ENCODE results near the gene CORT. TPM values are rescaled to one million over a fixed set of nuclear protein-coding genes. Genes with fewer than 3 reads are reported as not detected.

The CORT gene
- total RNA-seq, 1 donor from 2014 or later, result not detected

DNA sequence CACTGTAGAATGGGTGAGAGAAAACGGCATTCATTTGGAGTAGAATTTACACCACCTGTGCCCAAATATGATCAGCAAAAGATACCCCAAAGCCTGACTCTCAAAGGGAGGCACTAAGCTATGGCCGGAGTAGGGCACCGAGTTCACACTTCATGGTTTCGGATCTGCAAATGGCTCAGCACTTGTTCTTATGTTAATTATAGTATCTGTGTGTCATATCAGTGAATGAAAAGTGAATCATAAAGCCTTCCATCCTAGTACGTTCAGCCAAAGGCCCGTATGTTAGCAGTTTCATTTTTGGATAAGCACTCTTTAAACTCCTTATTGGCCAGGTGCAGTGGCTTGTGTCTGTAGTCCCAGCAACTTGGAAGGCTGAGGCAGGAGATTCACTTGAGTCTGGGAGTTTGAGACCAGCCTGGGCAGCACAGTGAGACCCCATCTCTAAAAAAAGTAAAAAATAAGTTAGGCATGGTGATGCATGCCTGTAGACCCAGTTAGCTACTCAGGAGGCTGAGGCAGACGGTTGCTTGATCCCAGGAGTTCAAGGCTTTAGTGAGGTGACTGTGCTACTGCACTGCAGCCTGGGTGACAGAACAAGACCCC lies 4.9 kb upstream of the CORT start:
- Mint-ChIP-seq H3K27me3 (no peaks in the 10 kb centered on the region), H3K9me3 (no peaks in the 10 kb centered on the region), H3K4me3 (no peak overlapping the region), H3K27ac (no peak overlapping the region), H3K4me1 (ENCODE audit: unreplicated experiment) (peaks cover 13% of the 10 kb centered on the region), H3K36me3 (peaks cover 3% of the 10 kb centered on the region)
- no peak for DNase-seq (ENCODE audit: extremely low spot score, unreplicated experiment)
- TF ChIP-seq, protein P1, sequence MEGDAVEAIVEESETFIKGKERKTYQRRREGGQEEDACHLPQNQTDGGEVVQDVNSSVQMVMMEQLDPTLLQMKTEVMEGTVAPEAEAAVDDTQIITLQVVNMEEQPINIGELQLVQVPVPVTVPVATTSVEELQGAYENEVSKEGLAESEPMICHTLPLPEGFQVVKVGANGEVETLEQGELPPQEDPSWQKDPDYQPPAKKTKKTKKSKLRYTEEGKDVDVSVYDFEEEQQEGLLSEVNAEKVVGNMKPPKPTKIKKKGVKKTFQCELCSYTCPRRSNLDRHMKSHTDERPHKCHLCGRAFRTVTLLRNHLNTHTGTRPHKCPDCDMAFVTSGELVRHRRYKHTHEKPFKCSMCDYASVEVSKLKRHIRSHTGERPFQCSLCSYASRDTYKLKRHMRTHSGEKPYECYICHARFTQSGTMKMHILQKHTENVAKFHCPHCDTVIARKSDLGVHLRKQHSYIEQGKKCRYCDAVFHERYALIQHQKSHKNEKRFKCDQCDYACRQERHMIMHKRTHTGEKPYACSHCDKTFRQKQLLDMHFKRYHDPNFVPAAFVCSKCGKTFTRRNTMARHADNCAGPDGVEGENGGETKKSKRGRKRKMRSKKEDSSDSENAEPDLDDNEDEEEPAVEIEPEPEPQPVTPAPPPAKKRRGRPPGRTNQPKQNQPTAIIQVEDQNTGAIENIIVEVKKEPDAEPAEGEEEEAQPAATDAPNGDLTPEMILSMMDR (conservative IDR thresholded peaks at IDR 0.05), result no peak

DNA sequence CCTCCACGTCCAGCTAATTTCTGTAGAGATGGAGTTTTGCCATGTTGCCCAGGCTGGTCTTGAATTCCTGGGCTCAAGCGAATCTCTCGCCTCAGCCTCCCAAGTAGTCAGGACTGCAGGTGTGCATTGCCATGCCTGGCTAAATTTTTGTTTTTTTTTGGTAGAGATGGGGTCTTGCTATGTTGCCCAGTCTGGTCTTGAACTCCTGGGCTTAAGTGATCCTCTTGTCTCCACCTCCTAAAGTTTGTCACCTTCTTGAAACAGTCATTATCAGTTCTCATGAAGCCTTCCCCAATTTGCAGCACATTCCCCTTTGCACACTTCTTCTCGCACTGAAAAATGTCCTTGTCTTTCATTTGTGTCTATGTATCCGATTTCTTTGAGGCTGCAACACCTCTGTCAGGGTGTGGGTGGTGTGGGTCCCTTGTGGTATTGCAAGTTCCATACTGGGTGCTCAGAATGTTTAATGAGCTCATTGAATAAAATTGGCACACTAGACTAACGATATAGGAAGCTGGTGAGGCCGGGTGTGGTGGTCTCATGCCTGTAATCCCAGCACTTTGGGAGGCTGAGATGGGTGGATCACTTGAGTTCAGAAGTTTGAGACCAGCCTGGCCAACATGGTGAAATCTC lies 2.9 kb upstream of the CORT start:
- Mint-ChIP-seq H3K36me3 (no peaks in the 10 kb centered on the region), H3K27ac (no peak overlapping the region), H3K4me3 (no peak overlapping the region), H3K9me3 (no peaks in the 10 kb centered on the region), H3K27me3 (no peaks in the 10 kb centered on the region), H3K4me1 (ENCODE audit: unreplicated experiment) (peaks cover 24% of the 10 kb centered on the region)
- DNase-seq (ENCODE audit: extremely low spot score, unreplicated experiment), result no peak
- TF ChIP-seq, protein P1 (conservative IDR thresholded peaks at IDR 0.05), result no peak

DNA sequence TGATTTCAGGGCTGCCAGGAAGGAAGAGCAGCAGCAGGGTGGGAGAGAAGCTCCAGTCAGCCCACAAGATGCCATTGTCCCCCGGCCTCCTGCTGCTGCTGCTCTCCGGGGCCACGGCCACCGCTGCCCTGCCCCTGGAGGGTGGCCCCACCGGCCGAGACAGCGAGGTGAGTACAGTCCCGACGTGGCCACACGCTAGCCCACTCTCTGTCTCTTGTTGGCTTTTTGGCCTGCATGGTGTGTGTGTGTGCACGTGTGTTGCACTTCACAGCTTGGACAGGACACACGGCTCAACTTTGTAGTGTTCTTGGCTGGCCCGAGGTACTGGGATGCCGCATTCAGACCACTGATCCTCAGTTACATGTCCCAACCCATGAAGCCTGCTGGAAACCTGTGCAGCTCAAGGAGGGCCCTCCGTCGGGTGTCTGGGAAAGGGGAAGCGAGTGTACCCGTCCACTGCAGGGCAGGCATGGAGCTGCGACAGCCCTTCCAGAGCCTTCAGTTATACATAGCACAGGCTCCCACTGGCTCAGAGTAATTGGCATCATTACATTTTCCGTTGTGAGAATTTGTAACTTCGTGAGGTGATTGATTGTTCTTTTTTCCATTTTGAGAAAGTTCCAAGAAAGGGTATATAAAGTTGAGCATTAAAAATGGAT lies 454 bp downstream of the CORT start:
- H3K36me3 Mint-ChIP-seq, result no peaks in the 10 kb centered on the region
- peaks cover 24% of the 10 kb centered on the region for H3K4me1 Mint-ChIP-seq (ENCODE audit: unreplicated experiment)
- H3K9me3 Mint-ChIP-seq, result no peaks in the 10 kb centered on the region
- peak overlapping the region; percentile 25 for H3K4me3 Mint-ChIP-seq
- no peaks in the 10 kb centered on the region for H3K27me3 Mint-ChIP-seq
- no peak overlapping the region for H3K27ac Mint-ChIP-seq
- TF ChIP-seq, protein P1 (conservative IDR thresholded peaks at IDR 0.05), result no peak
- DNase-seq (ENCODE audit: extremely low spot score, unreplicated experiment), result no peak

DNA sequence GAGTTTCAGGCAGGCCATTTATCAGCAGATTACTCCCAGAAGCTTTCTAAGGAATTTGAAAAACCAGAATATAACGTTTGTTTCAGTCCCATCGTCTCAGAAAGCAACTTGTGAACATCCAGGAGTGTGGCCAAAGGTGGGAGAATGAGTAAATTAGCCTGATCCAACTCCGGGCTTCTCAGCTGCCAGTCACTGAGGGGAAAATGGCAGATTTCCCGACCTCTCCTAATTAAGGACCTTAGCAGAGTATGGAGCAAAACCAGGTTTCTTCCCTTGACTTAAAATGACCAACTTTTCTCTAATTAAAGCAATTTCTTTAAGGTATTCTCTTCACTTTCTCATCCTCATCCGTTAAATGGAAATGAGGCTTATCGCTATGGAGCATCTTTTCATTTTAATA lies 1.0 kb downstream of the CORT start:
- Mint-ChIP-seq H3K4me1 (ENCODE audit: unreplicated experiment) (peaks cover 24% of the 10 kb centered on the region), H3K4me3 (peak overlapping the region; percentile 19), H3K36me3 (no peaks in the 10 kb centered on the region), H3K27me3 (no peaks in the 10 kb centered on the region), H3K9me3 (no peaks in the 10 kb centered on the region), H3K27ac (no peak overlapping the region)
- TF ChIP-seq, protein P1 (conservative IDR thresholded peaks at IDR 0.05), result no peak
- DNase-seq (ENCODE audit: extremely low spot score, unreplicated experiment), result no peak

DNA sequence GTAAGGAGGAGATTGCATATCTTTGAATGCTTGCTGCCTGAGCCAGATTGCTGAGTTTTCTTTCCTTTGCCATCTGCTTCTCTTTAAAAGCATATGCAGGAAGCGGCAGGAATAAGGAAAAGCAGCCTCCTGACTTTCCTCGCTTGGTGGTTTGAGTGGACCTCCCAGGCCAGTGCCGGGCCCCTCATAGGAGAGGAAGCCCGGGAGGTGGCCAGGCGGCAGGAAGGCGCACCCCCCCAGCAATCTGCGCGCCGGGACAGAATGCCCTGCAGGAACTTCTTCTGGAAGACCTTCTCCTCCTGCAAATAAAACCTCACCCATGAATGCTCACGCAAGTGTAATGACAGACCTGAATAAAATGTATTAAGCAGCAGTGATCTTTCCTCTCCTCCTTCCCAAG lies 1.5 kb downstream of the CORT start:
- H3K4me3 Mint-ChIP-seq, result peak overlapping the region; percentile 46
- no peak for DNase-seq (ENCODE audit: extremely low spot score, unreplicated experiment)

More for the DNA sequence above, 1.5 kb downstream of the CORT start:
- H3K27ac Mint-ChIP-seq, result no peak overlapping the region
- no peaks in the 10 kb centered on the region for H3K27me3 Mint-ChIP-seq
- H3K9me3 Mint-ChIP-seq, result no peaks in the 10 kb centered on the region
- H3K4me1 Mint-ChIP-seq (ENCODE audit: unreplicated experiment), result peaks cover 24% of the 10 kb centered on the region
- H3K36me3 Mint-ChIP-seq, result no peaks in the 10 kb centered on the region
- TF ChIP-seq, protein P1 (conservative IDR thresholded peaks at IDR 0.05), result no peak

All from type B pancreatic cell (in vitro differentiated cells).